ENCODE data around the gene KANSL3.

GRCh38 chr2:96564026-96564425, 74.1 kb downstream of the KANSL3 start:
- TF ChIP-seq, protein P1, sequence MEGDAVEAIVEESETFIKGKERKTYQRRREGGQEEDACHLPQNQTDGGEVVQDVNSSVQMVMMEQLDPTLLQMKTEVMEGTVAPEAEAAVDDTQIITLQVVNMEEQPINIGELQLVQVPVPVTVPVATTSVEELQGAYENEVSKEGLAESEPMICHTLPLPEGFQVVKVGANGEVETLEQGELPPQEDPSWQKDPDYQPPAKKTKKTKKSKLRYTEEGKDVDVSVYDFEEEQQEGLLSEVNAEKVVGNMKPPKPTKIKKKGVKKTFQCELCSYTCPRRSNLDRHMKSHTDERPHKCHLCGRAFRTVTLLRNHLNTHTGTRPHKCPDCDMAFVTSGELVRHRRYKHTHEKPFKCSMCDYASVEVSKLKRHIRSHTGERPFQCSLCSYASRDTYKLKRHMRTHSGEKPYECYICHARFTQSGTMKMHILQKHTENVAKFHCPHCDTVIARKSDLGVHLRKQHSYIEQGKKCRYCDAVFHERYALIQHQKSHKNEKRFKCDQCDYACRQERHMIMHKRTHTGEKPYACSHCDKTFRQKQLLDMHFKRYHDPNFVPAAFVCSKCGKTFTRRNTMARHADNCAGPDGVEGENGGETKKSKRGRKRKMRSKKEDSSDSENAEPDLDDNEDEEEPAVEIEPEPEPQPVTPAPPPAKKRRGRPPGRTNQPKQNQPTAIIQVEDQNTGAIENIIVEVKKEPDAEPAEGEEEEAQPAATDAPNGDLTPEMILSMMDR (IDR thresholded peaks at IDR 0.05) = no peak
- no peak for TF ChIP-seq EP300 (IDR thresholded peaks at IDR 0.05)
